Nephron (organoid): ENCODE results near the gene TEX19.

Experiments
- H3K27ac Mint-ChIP-seq, 3 experiments: 2 replicates each; pipeline ENCODE4 v1.8.0; 2020; ENCODE audit warnings: mixed read lengths in 3 of 3, mild to moderate bottlenecking in 2 of 3, moderate library complexity in 1 of 3
- H3K27me3 Mint-ChIP-seq: 2 replicates; pipeline ENCODE4 v1.8.0; 2021; ENCODE audit warnings: low read depth, mild to moderate bottlenecking, moderate library complexity, mixed read lengths
- H3K36me3 Mint-ChIP-seq: 2 replicates; pipeline ENCODE4 v1.8.0; 2020; ENCODE audit warnings: low read depth, mixed read lengths
- H3K4me1 Mint-ChIP-seq: 2 replicates; pipeline ENCODE4 v1.8.0; 2020; ENCODE audit warnings: mixed read lengths
- H3K4me3 Mint-ChIP-seq, 3 experiments: 2 replicates each; pipeline ENCODE4 v1.8.0; 2020; ENCODE audit warnings: mild to moderate bottlenecking in 3 of 3, mixed read lengths in 3 of 3, moderate library complexity in 2 of 3
- H3K9me3 Mint-ChIP-seq: 2 replicates; pipeline ENCODE4 v1.8.0; 2020; ENCODE audit warnings: mixed read lengths
- TF ChIP-seq, protein P1 (sequence below), 3 experiments: fragments of 200-600 bp; sonication (generic); IDR thresholded peaks; one replicate each; pipeline ENCODE4 v1.5.0; 2021; ENCODE audit warnings: antibody characterized with exemption in 3 of 3; ENCODE audit not compliant: unreplicated experiment in 3 of 3

TEX19 gene

DNA sequence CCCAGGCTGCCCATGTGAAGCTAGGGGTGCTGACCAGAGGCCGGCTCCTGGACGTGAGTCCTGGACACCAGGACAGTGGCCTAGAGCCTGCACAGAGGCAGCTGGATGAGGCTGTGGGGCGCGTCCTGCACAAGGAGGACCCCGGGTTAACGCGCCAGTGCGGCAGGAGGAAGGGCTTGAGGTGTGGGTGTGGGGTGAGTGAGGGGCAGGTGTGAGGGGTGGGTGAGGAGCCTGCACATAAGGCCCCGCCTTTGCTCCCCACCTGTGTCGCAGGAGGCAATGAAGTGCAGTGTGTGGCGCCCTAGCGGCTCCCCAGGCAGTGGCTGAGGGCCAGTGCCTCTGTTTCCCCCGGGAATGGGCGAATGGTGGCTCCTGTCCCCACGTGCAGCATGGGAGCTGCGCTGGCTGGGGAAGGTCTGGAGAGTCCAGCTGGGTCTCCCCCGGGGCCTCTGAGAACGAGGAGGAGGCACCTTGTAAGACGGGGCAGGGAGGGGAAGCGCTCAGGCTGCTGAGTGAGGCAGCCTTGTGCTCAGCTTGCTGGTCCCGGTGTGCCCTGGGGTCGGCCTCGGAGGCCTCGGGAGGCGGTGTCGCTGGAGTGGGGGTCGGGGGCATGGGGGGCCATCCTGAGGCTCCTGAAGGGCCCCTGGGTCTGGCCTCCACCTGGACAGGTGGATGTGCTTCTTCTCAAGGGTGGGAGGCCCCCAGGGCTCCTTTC, 44.9 kb upstream of the TEX19 start:
- no peak overlapping the region for H3K27ac Mint-ChIP-seq
- H3K4me1 Mint-ChIP-seq = peaks cover 5% of the 10 kb centered on the region
- H3K4me3 Mint-ChIP-seq = no peak overlapping the region
- TF ChIP-seq, protein P1, sequence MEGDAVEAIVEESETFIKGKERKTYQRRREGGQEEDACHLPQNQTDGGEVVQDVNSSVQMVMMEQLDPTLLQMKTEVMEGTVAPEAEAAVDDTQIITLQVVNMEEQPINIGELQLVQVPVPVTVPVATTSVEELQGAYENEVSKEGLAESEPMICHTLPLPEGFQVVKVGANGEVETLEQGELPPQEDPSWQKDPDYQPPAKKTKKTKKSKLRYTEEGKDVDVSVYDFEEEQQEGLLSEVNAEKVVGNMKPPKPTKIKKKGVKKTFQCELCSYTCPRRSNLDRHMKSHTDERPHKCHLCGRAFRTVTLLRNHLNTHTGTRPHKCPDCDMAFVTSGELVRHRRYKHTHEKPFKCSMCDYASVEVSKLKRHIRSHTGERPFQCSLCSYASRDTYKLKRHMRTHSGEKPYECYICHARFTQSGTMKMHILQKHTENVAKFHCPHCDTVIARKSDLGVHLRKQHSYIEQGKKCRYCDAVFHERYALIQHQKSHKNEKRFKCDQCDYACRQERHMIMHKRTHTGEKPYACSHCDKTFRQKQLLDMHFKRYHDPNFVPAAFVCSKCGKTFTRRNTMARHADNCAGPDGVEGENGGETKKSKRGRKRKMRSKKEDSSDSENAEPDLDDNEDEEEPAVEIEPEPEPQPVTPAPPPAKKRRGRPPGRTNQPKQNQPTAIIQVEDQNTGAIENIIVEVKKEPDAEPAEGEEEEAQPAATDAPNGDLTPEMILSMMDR (IDR thresholded peaks at IDR 0.05; ENCODE audit: unreplicated experiment in 3 of 3) = no peak
- H3K36me3 Mint-ChIP-seq = no peaks in the 10 kb centered on the region
- H3K9me3 Mint-ChIP-seq = no peaks in the 10 kb centered on the region
- H3K27me3 Mint-ChIP-seq = peaks cover 19% of the 10 kb centered on the region

DNA sequence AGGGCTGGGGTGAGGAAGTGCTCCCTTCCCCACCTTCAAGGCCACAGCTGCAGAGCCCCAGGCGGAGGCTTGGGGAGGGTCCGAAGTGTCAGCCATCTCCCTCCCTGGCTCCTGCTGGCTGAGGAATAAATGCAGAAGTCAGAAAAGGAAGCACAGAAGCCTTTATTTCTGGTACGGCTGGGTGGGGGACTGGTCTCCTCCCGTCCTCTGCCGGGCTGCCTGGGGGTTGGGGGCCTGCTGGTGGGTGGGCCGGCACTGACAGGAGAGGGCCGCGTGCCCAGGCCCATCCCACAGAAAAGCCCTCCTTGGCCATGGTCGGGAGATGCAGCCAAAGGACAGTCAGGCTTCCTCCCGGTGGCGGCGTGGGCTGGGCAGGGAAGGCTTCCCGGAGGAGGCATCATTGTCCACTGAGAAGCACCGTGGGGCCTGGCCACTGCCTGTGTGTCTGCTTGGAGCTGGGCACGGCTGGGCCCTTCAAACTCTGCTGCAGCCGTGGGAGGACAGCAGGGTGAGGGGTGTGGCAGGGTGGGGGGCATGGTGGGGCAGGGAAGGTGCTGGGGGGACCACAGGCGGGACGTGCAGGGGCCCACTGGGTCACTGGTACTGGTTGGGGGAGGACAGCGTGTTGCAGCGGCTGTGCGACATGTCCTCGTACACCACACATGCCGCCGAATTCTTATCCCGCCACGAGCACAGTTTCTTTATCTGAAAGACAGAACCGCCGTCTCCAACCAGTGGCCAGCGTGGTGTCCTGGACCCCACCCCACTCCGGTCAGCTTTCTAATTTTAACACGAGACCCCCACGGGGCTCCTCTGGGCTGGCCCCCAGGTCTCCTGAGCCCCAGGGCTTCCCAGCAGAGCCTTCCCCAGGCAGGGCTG, 44.1 kb upstream of the TEX19 start:
- Mint-ChIP-seq H3K27ac (no peak overlapping the region), H3K9me3 (no peaks in the 10 kb centered on the region), H3K4me3 (no peak overlapping the region), H3K27me3 (peaks cover 19% of the 10 kb centered on the region), H3K36me3 (no peaks in the 10 kb centered on the region), H3K4me1 (peaks cover 5% of the 10 kb centered on the region)
- TF ChIP-seq, protein P1 (IDR thresholded peaks at IDR 0.05; ENCODE audit: unreplicated experiment in 3 of 3) = no peak

DNA sequence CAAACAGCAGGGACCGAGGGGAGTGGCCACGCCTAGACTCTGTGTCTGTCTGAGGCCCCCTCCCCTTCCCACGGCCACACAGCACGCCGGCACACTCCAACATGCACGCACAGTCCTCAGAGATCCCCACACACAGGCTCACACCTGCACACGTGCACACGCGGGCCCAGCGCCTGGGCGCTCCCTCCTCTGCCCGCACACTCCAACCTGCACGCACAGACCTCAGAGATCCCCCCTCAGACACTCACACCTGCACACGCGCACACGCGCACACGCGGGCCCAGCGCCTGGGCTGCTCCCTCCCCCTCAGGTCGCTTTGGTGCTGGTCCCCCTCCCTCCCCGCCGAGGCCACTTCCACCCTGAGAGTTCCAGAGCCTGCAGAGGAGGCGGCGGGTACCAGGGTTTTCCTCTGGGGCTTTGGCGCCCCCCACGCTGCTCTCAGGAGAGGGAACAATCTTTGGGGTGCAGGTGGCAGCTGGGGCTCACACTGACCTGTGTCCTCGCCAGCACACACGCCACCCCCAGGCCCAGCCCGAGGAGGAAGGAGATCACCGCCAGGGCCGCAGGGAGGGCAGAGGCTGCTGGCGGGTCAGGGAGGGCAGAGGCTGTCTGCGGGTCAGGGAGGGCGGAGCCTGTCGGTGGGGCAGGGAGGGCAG, 43.2 kb upstream of the TEX19 start:
- Mint-ChIP-seq H3K27ac (no peak overlapping the region), H3K4me3 (peak overlapping the region; percentile 31 to 55 (median 34)), H3K36me3 (no peaks in the 10 kb centered on the region), H3K27me3 (peaks cover 19% of the 10 kb centered on the region), H3K9me3 (no peaks in the 10 kb centered on the region), H3K4me1 (peaks cover 5% of the 10 kb centered on the region)
- TF ChIP-seq, protein P1 (IDR thresholded peaks at IDR 0.05; ENCODE audit: unreplicated experiment in 3 of 3) = no peak

DNA sequence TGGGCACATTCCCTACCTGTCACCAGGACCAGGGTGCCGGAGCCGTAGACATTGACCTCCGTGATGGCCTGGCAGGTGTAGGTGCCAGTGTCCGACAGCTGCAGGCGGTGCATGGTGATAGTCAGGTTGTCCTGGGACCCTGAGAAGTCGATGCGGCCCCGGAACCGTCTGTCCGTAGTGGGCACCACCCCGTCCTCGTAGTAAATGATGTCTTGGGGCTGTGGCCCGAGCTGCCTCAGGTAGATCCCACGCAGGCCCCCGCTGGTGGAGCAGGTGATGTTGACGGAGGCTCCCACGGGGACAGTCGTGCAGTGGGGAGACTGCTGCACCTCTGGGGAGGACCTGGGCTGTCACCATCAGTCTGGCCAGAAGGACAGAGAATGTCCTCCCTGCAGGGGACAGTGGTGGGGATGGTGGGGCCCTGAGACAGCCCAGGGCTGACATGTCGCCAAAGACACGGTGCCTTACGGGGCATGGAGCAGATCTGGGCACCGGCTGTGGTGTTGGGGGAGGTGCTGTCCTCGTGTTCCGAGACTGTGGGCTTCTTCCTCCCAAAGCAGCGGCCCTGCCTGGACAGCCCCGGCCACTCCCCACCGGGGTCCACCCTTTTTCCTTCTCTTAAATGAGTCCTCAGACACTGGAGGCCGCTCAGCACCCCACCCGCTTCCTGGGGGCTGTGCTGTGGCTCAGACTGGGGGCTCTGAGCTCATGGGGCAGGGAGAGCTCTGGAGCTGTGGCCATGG, 42.2 kb upstream of the TEX19 start:
- Mint-ChIP-seq H3K27ac (no peak overlapping the region), H3K36me3 (no peaks in the 10 kb centered on the region), H3K4me1 (peaks cover 5% of the 10 kb centered on the region), H3K4me3 (no peak overlapping the region), H3K27me3 (peaks cover 23% of the 10 kb centered on the region), H3K9me3 (no peaks in the 10 kb centered on the region)
- TF ChIP-seq, protein P1 (IDR thresholded peaks at IDR 0.05; ENCODE audit: unreplicated experiment in 3 of 3) = no peak

DNA sequence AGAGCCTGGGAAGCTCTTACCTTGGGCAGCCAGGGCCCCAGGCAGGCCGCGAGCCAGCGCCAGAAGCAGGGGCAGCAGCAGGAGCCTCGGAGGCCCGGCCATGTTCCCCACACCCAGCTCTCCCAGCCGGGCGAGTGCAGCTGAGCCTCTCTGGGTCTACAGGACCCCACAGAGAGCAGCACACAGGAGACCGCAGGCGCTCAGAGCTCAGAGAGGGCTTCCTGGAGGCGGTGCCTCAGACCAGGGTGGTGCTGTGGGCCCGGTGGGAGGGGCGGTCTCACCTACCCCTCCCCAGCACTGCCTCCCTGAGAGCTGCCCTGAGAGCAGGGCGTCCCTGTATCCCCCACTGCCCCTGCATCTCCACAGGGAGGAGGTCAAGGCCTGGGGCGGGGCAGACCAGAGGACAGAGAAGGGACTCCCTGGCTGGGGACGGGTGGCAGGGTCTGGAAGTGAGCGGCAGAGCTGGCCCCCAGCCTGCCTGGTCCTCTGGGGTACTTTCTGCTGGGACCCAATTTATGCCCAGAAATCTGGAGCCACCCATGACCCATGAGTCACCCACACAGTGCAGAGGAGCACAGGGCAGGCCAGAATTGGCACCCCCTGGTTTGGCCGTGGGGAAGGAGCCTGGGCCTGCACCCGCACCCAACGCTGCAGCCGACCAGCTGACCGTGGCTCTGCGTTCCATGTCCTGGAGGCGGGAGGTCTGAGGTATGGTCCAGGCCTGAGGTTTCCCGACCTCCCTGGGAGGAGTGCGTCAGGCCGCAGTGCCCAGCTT, 41.5 kb upstream of the TEX19 start, which contains the start of gene CD7:
CD7 (minus strand) TSS at position 215 of the 775 bp plus-strand sequence; CDS start at position 102, 113 bp downstream.
- TF ChIP-seq, protein P1 (IDR thresholded peaks at IDR 0.05; ENCODE audit: unreplicated experiment in 3 of 3) = no peak
- Mint-ChIP-seq H3K4me1 (peaks cover 5% of the 10 kb centered on the region), H3K9me3 (no peaks in the 10 kb centered on the region), H3K4me3 (no peak within 1 kb of the TSS), H3K27me3 (peaks cover 23% of the 10 kb centered on the region), H3K27ac (no peak within 1 kb of the TSS), H3K36me3 (no peaks in the 10 kb centered on the region)
